Pericardium fibroblast (primary cell): ENCODE data around the gene MAFF. TPM values are rescaled to one million over a fixed set of nuclear protein-coding genes. Genes with fewer than 3 reads are reported as not detected.

Experiments used
- total RNA-seq: library from RNA; depleted of rRNA; stranded (reverse); fragments of >200 nt; gene quantifications from 2 replicates; pipeline ENCODE4 v1.2.3, GENCODE V29; 2015

Gene MAFF
- total RNA-seq, result 14.3 and 19.8 TPM in 2 replicates

DNA sequence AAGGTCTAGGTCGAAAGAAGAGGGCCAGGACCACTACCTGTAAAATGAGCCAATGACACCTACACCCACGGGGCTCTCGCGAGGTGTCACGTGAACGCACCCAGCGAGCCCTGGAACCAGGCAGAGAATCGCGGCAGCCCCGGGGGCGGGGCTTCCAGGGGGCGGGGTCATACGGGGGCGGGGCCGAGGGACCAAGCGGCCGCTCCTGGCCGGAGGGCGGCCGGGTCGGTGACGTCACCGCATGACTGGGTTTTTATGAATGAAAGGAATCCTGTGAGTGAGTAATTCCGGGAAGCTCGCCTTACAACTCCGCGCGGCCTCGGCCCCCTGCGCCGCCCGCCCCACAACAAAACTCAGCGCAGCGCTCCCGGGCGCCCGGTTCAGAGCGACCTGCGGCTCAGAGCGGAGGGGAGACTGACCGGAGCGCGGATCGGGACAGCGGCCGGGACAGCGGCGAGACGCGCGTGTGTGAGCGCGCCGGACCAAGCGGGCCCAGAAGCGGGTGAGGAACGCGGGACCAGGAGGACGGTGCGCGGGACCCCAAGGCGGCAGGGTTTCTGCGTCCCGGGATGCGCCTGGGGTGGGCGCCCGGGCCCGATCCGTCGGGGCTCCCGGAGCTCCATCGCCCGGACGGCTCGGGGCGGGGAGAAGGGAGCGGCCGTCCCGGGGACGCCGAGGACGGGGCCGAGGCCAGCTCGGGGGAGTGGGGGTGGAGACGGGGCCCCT, at the start of gene MAFF:
TSS of gene MAFF (plus strand) at position 284 of the 726 bp plus-strand sequence. CDS start 11,860 bp downstream, outside the sequence.

GRCh38 chr22:38181453-38182200, 20.2 kb upstream of the MAFF start, which contains the start of gene PLA2G6:
TSS of gene PLA2G6 (minus strand) at chr22:38181830. CDS start at chr22:38169426, 12,404 bp downstream.

Other genes starting within 250 kb of the MAFF start
- 0.70 TPM in 1 of 2 replicates, not detected in the other for gene C22orf23, start 248.4 kb upstream of the MAFF start, total RNA-seq
- 45.1 and 84.4 TPM in 2 replicates for gene POLR2F, start 248.3 kb upstream of the MAFF start, total RNA-seq
- gene SOX10, start 217.4 kb upstream of the MAFF start, total RNA-seq, result not detected in 2 replicates
- gene PICK1, start 144.6 kb upstream of the MAFF start, total RNA-seq, result 7.2 and 15.2 TPM in 2 replicates
- 0.12 and 0.60 TPM in 2 replicates for gene SLC16A8, start 117.8 kb upstream of the MAFF start, total RNA-seq
- gene BAIAP2L2, start 91.3 kb upstream of the MAFF start, total RNA-seq, result 2.2 and 3.2 TPM in 2 replicates
- 6.5 and 17.0 TPM in 2 replicates for gene PLA2G6, start 20.2 kb upstream of the MAFF start, total RNA-seq
- gene TMEM184B, start 71.0 kb downstream of the MAFF start, total RNA-seq, result 54.7 and 60.1 TPM in 2 replicates
- 64.8 and 78.5 TPM in 2 replicates for gene CSNK1E, start 115.4 kb downstream of the MAFF start, total RNA-seq